ENCODE data around the gene ATF6.

- TF ChIP-seq, protein P1, sequence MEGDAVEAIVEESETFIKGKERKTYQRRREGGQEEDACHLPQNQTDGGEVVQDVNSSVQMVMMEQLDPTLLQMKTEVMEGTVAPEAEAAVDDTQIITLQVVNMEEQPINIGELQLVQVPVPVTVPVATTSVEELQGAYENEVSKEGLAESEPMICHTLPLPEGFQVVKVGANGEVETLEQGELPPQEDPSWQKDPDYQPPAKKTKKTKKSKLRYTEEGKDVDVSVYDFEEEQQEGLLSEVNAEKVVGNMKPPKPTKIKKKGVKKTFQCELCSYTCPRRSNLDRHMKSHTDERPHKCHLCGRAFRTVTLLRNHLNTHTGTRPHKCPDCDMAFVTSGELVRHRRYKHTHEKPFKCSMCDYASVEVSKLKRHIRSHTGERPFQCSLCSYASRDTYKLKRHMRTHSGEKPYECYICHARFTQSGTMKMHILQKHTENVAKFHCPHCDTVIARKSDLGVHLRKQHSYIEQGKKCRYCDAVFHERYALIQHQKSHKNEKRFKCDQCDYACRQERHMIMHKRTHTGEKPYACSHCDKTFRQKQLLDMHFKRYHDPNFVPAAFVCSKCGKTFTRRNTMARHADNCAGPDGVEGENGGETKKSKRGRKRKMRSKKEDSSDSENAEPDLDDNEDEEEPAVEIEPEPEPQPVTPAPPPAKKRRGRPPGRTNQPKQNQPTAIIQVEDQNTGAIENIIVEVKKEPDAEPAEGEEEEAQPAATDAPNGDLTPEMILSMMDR (IDR thresholded peaks at IDR 0.05) = no peak
- TF ChIP-seq POLR2A (IDR thresholded peaks at IDR 0.05) = no peak
Measured at GRCh38 chr1:161970633-161971032, 204.5 kb downstream of the ATF6 start.
